Chondrocyte (in vitro differentiated cells): ENCODE results near the gene FNDC3A. TPM values are rescaled to one million over a fixed set of nuclear protein-coding genes. Genes with fewer than 3 reads are reported as not detected.

Experiments
- DNase-seq: peaks from one replicate; pipeline ENCODE4 v3.0.0; 2021; ENCODE audit warnings: mixed read lengths, low spot score
- H3K27ac Mint-ChIP-seq: one replicate; pipeline ENCODE4 v1.8.0; 2021; ENCODE audit warnings: mild to moderate bottlenecking, moderate library complexity, mixed read lengths; ENCODE audit not compliant: unreplicated experiment
- H3K27me3 Mint-ChIP-seq: 2 replicates; pipeline ENCODE4 v1.8.0; 2021; ENCODE audit warnings: low read depth, mixed read lengths
- H3K36me3 Mint-ChIP-seq: 2 replicates; pipeline ENCODE4 v1.8.0; 2021; ENCODE audit warnings: low read depth, mixed read lengths
- H3K4me1 Mint-ChIP-seq: 2 replicates; pipeline ENCODE4 v1.8.0; 2021; ENCODE audit warnings: low read depth, mild to moderate bottlenecking, mixed read lengths
- H3K4me3 Mint-ChIP-seq: one replicate; pipeline ENCODE4 v1.8.0; 2021; ENCODE audit warnings: mild to moderate bottlenecking, moderate library complexity, mixed read lengths; ENCODE audit not compliant: unreplicated experiment
- H3K9me3 Mint-ChIP-seq: 2 replicates; pipeline ENCODE4 v1.8.0; 2021; ENCODE audit warnings: low read depth, mixed read lengths
- CTCF ChIP-seq: fragments of 200-600 bp; sonication (generic); IDR thresholded peaks from 2 replicates; pipeline ENCODE4 v1.5.0; 2021; ENCODE audit warnings: antibody characterized with exemption, mild to moderate bottlenecking, moderate library complexity
- total RNA-seq: library from RNA; stranded (reverse); gene quantifications from 3 replicates; pipeline ENCODE4 v1.2.1, GENCODE V29; 2021

Gene FNDC3A
- total RNA-seq, 1 donor from 2014 or later = 34.3 TPM

DNA sequence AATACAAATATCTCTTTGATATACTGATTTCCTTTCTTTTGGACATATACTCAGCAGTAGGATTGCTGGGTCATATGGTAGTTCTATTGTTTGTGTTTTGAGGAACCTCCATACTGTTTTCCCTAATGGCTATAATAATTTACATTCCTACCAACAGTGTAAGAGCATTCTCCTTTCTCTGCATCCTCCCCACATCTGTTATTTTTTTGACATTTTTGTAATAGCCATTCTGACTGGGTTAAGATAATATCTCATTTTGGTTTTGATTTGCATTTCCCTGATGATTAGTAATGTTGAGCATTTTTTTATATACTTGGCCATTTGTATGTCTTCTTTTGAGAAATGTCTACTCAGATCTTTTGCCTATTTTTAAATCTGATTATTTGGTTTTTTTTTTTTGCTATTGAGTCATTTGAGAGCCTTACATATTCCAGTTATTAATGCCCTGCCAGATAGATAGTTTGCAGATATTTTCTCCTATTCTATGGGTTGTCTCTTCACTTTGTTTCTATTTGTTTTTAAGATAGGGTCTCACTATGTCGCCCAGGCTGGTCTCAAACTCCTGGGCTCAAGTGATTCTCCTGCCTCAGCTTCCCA is 95.7 kb downstream of the FNDC3A start:
- H3K27me3 Mint-ChIP-seq = no peaks in the 10 kb centered on the region
- no peak overlapping the region for H3K27ac Mint-ChIP-seq
- DNase-seq = no peak

DNA sequence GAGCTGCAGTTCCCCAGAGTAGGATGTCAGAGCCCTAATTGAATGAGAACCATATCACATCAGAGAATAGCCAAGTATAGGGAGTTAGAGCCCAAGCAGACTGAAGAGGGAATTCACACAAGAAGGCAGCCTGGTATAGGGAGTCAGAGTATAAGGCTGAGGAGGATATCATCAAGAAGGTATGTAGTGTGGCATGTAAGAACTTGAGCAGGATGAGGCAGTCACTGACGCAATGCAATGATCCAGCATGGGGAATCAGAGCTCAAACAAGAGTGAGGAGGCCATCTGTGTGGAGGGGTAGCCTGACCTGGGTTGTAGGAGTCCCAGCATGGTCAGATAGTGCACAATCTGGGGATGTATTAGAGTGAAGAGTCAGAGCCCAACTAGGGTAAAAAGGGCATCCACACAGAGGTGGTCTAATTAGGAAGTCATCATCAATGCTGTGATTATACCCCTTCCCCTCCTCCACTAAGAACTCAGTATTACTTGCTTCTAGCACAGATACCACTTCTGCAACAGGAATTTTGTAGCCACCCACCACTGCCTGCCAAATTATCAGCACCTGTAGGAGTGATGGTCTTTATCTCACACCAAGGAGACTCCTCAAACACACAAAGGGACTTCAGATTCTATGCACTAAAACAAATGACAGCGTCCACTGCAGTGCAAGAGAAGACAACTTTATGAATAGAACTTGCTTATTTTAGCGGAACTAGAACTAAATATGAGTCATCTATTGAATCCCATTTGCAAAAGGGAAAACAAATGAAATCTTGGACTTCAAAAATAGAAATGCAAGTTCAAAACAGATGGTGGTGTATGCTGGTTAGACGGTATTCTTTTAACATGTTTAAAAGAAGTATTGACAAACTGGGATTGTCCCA is 107.2 kb downstream of the FNDC3A start:
- no peak for DNase-seq
- no peaks in the 10 kb centered on the region for H3K9me3 Mint-ChIP-seq
- peaks cover 5% of the 10 kb centered on the region for H3K4me1 Mint-ChIP-seq
- H3K27me3 Mint-ChIP-seq = no peaks in the 10 kb centered on the region
- no peak for TF ChIP-seq CTCF
- H3K4me3 Mint-ChIP-seq = no peak overlapping the region
- no peak overlapping the region for H3K27ac Mint-ChIP-seq
- peaks cover 2% of the 10 kb centered on the region for H3K36me3 Mint-ChIP-seq

More for the DNA sequence above, 95.7 kb downstream of the FNDC3A start:
- no peak for TF ChIP-seq CTCF
- peaks cover 8% of the 10 kb centered on the region for H3K4me1 Mint-ChIP-seq
- peaks cover 9% of the 10 kb centered on the region for H3K36me3 Mint-ChIP-seq
- peaks cover 4% of the 10 kb centered on the region for H3K9me3 Mint-ChIP-seq
- H3K4me3 Mint-ChIP-seq = no peak overlapping the region

DNA sequence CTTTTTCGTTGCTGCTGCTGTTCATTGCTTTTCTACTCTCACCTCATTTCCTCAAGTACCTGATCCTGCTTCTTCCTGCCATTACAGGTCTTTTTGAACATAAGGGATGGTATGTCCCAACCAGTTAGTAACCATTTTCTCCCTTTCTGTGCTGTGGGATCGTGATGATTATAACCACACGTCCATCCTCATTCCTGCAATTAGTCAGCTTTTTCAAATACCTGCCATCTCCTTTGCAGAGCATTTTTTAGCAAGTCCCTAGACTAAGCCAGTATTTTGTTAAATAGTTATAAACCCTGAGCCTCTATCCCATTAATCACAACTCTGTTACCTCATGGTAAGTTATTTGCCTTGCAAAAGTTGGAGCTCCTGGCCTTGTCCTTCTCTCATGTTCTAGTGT is 109.2 kb downstream of the FNDC3A start:
- Mint-ChIP-seq H3K4me3 (no peak overlapping the region), H3K27me3 (no peaks in the 10 kb centered on the region), H3K27ac (no peak overlapping the region), H3K9me3 (no peaks in the 10 kb centered on the region), H3K4me1 (peaks cover 5% of the 10 kb centered on the region), H3K36me3 (no peaks in the 10 kb centered on the region)
- no peak for TF ChIP-seq CTCF
- no peak for DNase-seq

DNA sequence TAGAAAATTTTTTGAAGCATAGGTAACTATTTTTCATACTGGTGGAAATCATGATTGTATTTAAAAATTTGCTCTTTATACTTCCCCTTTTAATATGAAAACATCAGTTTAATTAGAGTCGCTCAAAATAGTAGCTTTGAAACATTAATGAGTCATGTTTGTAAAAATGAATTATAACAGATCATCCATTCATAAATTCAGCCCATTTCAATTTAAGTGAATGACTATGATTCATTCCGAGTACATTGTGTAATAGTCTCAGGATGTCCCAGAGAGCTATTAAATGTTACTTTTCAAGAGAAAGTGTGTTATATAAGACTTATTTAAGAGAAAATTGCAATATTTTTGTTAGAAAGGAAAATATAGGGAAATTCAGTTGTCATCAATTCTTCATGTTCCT is 111.0 kb downstream of the FNDC3A start:
- Mint-ChIP-seq H3K4me1 (peaks cover 5% of the 10 kb centered on the region), H3K27ac (no peak overlapping the region), H3K9me3 (no peaks in the 10 kb centered on the region), H3K27me3 (no peaks in the 10 kb centered on the region), H3K36me3 (no peaks in the 10 kb centered on the region), H3K4me3 (no peak overlapping the region)
- no peak for DNase-seq
- no peak for TF ChIP-seq CTCF

DNA sequence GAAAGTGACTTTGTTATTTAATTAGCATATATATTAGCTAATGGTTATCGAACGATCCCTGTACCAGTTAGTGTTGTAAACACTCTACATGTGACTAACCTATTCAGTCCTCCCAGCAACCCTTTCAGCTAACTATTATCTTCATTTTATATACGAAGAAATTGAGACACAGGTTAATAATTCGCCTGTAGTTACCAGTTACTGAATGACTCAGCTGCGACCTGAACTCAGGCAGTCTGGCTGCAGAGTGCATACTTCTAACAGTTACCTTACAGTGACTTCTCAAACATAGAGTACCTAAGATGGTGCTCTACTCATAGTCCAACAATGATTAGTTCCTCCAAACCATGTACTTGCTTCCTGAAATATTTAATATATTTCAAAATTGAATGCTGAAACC is 117.7 kb downstream of the FNDC3A start:
- Mint-ChIP-seq H3K27me3 (no peaks in the 10 kb centered on the region), H3K4me3 (no peak overlapping the region), H3K36me3 (no peaks in the 10 kb centered on the region), H3K27ac (no peak overlapping the region), H3K4me1 (peaks cover 18% of the 10 kb centered on the region), H3K9me3 (no peaks in the 10 kb centered on the region)
- no peak for DNase-seq
- no peak for TF ChIP-seq CTCF
